HL-60/S4 treated with phorbol 12-myristate 13-acetate at 8.2 ng/mL for 4 days and 3 days (cell line): ENCODE measurements around the gene SNX33.

Experiments
- in situ Hi-C: fragments of 300-500 bp; cut with MboI; formaldehyde crosslinking; loops from 2 replicates; pipeline ENCODE4 v1.15.0; 2022; ENCODE audit warnings: low sequenced_read_pairs

The SNX33 gene

GRCh38 chr15:75641179-75641503 is 6.6 kb upstream of the SNX33 start:
- in situ Hi-C loops: no loop called here

GRCh38 chr15:75641603-75642002 is 6.1 kb upstream of the SNX33 start:
- in situ Hi-C loops: no loop called here

GRCh38 chr15:75644376-75644775 is 3.3 kb upstream of the SNX33 start:
- in situ Hi-C loops: no loop called here

- in situ Hi-C loops: no loop called here
Measured at GRCh38 chr15:75646112-75646943, 1.4 kb upstream of the SNX33 start.

- in situ Hi-C loops: no loop called here
Measured at GRCh38 chr15:75646944-75647364, 758 bp upstream of the SNX33 start.

- in situ Hi-C loops: no loop called here
Measured at GRCh38 chr15:75648156-75649000, 666 bp downstream of the SNX33 start.

GRCh38 chr15:75649045-75649761 is 1.5 kb downstream of the SNX33 start:
- in situ Hi-C loops: no loop called here

- in situ Hi-C loops: no loop called here
Measured at GRCh38 chr15:75649848-75650247, 2.1 kb downstream of the SNX33 start.

GRCh38 chr15:75650908-75651809 is 3.4 kb downstream of the SNX33 start:
- in situ Hi-C loops: no loop called here

- in situ Hi-C loops: no loop called here
Measured at GRCh38 chr15:75651810-75652543, 4.3 kb downstream of the SNX33 start.

- in situ Hi-C loops: no loop called here
Measured at GRCh38 chr15:75653347-75653913, 5.7 kb downstream of the SNX33 start.

GRCh38 chr15:75654201-75654907 is 6.6 kb downstream of the SNX33 start:
- in situ Hi-C loops: no loop called here

GRCh38 chr15:75655931-75656330 is 8.2 kb downstream of the SNX33 start:
- in situ Hi-C loops: no loop called here

- in situ Hi-C loops: no loop called here
Measured at GRCh38 chr15:75656331-75656730, 8.6 kb downstream of the SNX33 start.

- in situ Hi-C loops: no loop called here
Measured at GRCh38 chr15:75656813-75657212, 9.1 kb downstream of the SNX33 start.

GRCh38 chr15:75659141-75659771 is 11.5 kb downstream of the SNX33 start:
- in situ Hi-C loops: no loop called here

GRCh38 chr15:75659928-75660645 is 12.4 kb downstream of the SNX33 start:
- in situ Hi-C loops: no loop called here
